ENCODE measurements around the gene DIAPH2.
"Not testable (repeated sequence)": the region's sequence is repeated elsewhere in the genome, so short reads cannot be mapped to it uniquely, and the experiment has no call there.

DIAPH2 gene

GRCh38 chrX:96719161-96719875, 34.7 kb downstream of the DIAPH2 start:
- FAIRE-seq: no peak

DNA sequence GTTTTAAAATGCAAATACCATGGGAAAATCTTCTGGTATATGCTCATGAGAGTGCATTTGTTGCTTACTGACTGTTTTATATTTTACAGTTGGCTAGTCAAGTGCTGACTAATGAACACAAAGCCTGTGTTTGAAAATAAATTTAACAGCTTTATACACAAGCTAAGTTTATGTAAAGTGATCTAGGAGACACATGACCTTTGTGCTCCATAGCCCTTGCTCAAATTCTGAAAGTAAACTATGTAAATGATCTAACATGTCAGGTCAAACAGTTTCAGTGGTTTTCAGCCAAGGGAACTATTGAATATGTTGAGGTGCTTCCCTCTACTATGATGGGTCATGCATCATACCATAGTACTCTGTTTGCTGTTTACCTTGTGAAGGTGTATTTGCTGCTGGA, 36.7 kb downstream of the DIAPH2 start:
- FAIRE-seq: no peak

GRCh38 chrX:96722781-96723180, 38.1 kb downstream of the DIAPH2 start:
- no peak for FAIRE-seq

DNA sequence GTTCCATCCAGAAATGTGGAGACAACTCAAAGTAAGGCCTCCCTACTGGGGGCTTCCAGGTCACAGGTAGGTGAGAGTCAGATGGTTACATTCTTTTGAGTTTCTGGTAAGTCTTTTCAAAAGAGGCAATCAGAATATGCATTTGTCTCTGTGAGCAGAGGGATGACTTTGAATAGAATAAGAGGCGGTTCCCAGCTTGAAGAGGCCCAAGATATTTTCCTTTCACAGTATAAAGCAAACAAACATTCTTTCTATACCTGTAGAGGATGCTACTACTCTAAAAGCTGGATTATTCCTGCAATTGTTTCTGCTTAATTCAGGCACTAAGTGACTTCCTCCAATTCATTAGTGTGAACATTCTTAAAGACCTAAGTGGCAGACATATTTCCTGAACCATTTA, 44.4 kb downstream of the DIAPH2 start:
- FAIRE-seq: no peak

- FAIRE-seq: no peak
Measured at GRCh38 chrX:96729868-96730643, 45.4 kb downstream of the DIAPH2 start.

DNA sequence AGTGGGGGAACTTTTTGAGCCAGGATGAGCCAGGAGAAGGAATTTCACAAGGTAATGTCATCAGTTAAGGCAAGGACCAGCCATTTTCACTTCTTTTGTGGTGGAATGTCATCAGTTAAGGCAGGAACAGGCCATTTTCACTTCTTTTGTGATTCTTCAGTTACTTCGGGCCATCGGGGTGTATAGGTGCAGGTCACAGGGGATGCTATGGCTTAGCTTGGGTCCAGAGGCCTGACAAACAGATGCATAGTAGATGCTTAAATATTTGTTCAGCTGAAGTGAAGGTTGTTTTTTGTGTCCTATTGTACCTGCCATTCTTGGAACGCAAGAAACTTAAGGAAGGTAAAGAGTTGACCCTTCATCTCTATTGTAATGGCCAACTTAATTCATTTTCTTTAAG, 46.4 kb downstream of the DIAPH2 start:
- FAIRE-seq: not testable (repeated sequence)

GRCh38 chrX:96743367-96744073, 58.9 kb downstream of the DIAPH2 start:
- peak; percentile 26 for FAIRE-seq

DNA sequence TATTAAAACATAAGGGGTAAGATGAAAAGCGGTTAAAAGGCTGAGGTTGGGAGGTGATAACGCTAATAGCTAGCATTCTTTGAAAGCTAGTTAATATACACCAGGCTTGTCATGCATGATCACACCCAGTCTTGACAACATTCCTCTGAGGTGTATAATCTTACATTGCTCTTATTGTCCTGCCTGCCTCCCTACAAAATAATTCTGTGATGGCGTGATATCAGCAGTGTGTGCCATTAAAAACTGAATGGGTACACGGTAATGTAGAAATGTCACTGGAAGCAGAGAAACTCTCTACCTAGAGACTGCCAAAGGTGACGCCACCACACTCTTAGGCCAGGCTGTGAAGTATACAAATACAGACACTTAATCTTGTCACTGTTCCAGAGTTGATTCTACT, 68.1 kb downstream of the DIAPH2 start:
- no peak for FAIRE-seq

GRCh38 chrX:96753230-96753629, 68.6 kb downstream of the DIAPH2 start:
- no peak for FAIRE-seq

DNA sequence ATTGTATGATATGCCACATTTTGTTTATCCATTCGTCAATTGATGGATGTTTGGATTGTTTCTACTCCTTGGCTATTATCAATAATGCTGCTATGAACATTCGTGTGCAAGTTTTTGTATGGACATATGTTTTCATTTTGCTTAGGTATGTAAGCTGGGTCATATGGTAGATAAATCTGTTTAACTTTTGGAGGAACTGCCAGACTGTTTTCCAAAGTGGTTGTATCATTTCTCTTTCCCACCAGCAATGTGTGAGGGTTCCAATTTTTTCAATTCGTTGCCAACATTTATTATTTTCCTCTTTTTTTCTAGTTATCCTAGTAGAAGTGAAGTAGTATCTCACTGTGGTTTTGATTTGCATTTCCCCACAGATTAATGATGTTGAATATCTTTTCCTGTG, 71.8 kb downstream of the DIAPH2 start:
- no peak for FAIRE-seq

GRCh38 chrX:96761566-96761965, 76.9 kb downstream of the DIAPH2 start:
- no peak for FAIRE-seq

DNA sequence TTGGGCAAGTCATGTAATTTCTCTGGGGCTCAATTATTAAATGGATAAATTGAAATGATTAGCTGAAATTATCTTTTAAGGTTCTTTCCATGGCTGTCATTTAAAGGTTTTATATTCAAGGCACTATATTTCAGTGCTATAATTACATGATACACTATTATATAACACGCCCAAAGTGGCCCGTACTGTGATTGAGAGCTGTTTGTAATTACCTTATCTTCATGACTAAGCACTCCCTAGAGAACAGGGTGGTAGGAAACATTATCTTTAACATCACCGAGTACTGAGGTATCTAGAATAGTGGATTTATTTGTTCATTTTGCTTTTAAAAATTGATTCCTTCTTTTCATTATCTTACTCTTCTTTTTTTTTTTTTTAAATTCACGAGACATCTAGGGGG, 79.0 kb downstream of the DIAPH2 start:
- no peak for FAIRE-seq

- no peak for FAIRE-seq
Measured at GRCh38 chrX:96764864-96765263, 80.2 kb downstream of the DIAPH2 start.

DNA sequence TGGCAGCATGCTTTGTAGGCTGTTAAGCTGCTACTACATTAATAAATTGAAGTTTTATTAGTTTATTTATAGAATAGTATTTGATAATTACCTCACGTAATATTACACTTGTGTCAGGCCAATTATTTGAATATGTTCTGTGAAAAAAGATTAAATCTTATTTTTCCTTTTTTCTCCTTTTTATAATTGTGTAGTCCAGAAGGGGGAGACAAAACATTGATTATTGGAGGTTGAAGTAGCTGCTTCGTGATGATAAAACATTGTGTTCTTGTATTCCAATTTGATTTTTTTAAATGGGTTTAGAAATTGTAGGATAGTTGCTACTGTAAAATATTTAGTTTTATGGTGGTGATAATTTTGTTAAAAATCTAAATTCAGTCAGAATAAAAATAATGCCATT, 85.7 kb downstream of the DIAPH2 start:
- FAIRE-seq: peak; percentile 93

DNA sequence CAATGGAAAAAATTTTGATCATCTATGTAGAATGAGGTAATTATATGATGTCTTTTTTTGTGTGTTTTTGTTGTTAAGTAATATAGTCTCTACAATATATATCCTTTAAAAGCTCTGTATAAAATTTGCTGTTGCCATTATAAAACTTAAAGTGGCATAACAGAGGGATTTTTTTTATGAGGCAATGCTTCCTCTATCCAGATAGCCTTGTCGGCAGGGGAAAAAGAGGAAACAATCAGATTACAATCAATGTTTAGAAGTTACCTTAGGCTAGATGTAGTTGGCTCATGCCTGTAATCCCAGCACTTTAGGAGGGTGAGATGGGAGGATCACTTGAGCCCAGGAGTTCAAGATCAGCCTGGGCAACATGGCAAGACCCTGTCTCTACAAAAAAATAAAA, 86.8 kb downstream of the DIAPH2 start:
- no peak for FAIRE-seq

GRCh38 chrX:96774116-96774515, 89.5 kb downstream of the DIAPH2 start:
- no peak for FAIRE-seq

DNA sequence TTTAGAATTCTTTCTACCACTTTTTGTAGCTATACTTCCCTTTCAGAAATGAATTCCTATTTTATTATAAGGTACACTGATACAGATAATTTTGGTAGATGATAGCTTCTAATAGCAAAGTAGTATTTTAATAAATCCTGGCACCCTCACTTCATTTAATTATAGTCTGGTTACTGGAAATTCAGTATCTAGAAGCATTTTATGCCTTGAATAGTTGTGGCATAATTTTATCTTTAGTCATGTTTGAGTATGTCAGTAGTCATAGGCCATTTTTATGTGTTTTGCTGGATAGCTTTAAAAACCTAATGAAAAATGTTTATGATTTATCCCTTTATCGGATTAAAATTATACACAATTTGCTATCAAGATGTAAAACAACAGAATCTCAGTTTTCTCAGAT, 92.3 kb downstream of the DIAPH2 start:
- no peak for FAIRE-seq

DNA sequence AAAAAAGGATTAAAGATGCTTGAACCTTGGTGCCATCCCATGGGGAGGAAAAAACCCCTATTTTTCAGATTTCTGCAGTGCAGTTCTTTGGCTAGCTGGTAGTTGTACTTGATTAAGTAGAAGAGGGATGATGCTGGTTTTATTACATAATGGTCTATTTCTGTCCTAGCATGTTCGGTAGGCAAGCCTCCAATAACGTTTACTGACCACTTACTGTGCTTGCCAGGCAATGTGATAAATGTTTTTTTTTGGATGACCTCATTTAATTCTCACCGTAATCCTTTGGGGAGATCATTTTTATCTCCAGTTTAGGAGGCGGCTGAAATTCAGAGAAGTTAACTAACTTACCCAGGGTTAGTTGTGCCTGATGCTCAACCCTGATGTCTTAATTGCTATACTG, 106.9 kb downstream of the DIAPH2 start:
- no peak for FAIRE-seq

DNA sequence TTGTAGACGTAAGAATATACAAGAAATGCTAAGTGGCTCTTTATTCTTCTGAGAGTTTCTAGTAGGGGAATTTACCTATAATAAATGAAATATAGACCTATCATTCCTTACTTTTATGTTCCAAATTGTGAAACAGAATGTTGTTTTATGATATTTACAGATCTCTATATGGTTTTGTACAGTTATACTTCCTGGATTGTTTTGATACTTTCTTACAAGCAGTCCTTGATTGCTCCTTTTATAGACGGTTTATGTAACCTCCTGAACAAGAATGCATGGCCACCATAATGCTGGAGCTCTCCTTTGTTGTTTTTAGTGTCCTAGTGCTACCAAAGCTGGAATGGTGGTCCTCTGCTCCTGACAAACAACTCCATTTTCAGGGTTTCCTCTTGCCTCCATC, 107.4 kb downstream of the DIAPH2 start:
- FAIRE-seq: no peak

DNA sequence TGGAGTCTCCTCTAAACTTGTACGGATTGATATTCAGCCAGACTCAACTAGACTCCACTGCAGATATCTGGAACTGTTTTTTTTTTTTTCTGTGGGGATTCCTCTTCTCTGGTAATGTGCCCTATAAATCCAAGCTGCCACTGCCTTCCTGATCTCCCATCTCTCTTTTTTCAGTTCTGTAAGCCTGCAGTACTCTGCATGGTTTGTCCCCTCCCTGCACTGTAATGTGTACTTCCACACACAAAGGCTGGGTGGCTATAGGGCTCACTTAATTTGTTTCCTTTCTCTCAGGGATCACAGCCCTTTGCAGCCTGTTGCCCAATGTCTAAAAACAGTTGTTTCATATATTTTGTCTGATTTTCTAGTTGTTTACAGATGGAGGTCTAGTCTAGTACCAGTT, 114.3 kb downstream of the DIAPH2 start:
- FAIRE-seq: no peak

- FAIRE-seq: no peak
Measured at GRCh38 chrX:96807318-96807717, 122.7 kb downstream of the DIAPH2 start.

GRCh38 chrX:96820935-96821334, 136.3 kb downstream of the DIAPH2 start:
- FAIRE-seq: no peak

- peak; percentile 86 for FAIRE-seq
Measured at GRCh38 chrX:96824166-96824565, 139.5 kb downstream of the DIAPH2 start.

DNA sequence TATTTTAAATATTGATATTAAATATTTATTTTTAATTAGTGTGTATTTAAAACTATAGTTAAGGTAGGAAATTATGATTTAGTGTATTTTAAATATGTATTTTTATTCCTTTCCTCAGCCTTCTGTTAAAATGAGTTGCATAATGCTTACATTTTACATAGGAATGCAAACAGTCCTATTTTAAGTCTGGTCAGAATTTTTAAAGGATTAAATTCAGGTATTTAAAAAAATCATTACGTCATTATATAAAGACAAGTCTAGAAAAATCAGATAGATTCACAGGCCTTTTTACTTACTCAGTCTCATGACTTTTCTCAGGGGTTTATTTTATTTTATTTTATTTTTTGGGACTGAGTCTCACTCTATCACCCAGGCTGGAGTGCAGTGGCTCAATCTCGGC, 148.7 kb downstream of the DIAPH2 start:
- no peak for FAIRE-seq

All from endometrium (tissue), 2 donors.